K562 (cell line): Measurements from ENCODE around the gene HNRNPA3. TPM values are rescaled to one million over a fixed set of nuclear protein-coding genes. Genes with fewer than 3 reads are reported as not detected.

ENCODE experiments used
- ATF7 ChIP-seq: fragments of 450-650 bp; IDR thresholded peaks from 2 replicates; pipeline ENCODE4 v1.7.1; 2014; ENCODE audit warnings: mild to moderate bottlenecking, moderate library complexity
- BRD9 ChIP-seq: fragments of 450-650 bp; IDR thresholded peaks from 2 replicates; pipeline ENCODE4 v1.6.1; 2018; ENCODE audit warnings: low read depth; ENCODE audit not compliant: partially characterized antibody
- CBX1 ChIP-seq: sonication (generic); IDR thresholded peaks from 2 replicates; pipeline ENCODE4 v1.6.1; 2016; ENCODE audit warnings: antibody characterized with exemption, low read depth, mild to moderate bottlenecking
- CREM ChIP-seq: IDR thresholded peaks from 2 replicates; pipeline ENCODE4 v1.6.1; 2014; ENCODE audit warnings: antibody characterized with exemption, low read depth
- MYC ChIP-seq, 2 experiments: fragments of 250-450 bp in 1 of 2; sonication (Bioruptor Pico) in 1 of 2; IDR thresholded peaks; 2 replicates each; pipeline versions ENCODE4 v1.5.1 to v1.6.1; 2012 to 2021; ENCODE audit warnings: low read depth in 2 of 2, borderline replicate concordance in 1 of 2, improper control_type of control experiment in 1 of 2, low read length in 1 of 2, mild to moderate bottlenecking in 1 of 2, moderate library complexity in 1 of 2
- NFE2 ChIP-seq: IDR thresholded peaks from 2 replicates; pipeline ENCODE4 v1.6.1; 2014; ENCODE audit warnings: antibody characterized with exemption, low read depth
- RFX7 ChIP-seq: fragments of 250-450 bp; sonication (Bioruptor Pico); IDR thresholded peaks from 2 replicates; pipeline ENCODE4 v1.5.1; 2021; ENCODE audit warnings: mild to moderate bottlenecking
- SRF ChIP-seq, 2 experiments: fragments of 250-450, 450-650 bp in 1 of 2; sonication (Bioruptor Pico) in 1 of 2; sonication (generic) in 1 of 2; formaldehyde crosslinking; IDR thresholded peaks; 2 replicates each; pipeline versions ENCODE4 v1.5.0 to v1.5.1; 2020 to 2022; ENCODE audit warnings: mild to moderate bottlenecking in 1 of 2, missing genetic modification reagents in 1 of 2
- TEAD1 ChIP-seq, 2 experiments: fragments of 450-650 bp in 1 of 2; sonication (generic) in 1 of 2; formaldehyde crosslinking; IDR thresholded peaks; 2 replicates each; pipeline versions ENCODE4 v1.4.0 to v1.8.0; 2020 to 2022; ENCODE audit warnings: mild to moderate bottlenecking in 2 of 2, missing genetic modification reagents in 1 of 2
- ZNF143 ChIP-seq: sonication (generic); formaldehyde crosslinking; IDR thresholded peaks from 2 replicates; pipeline ENCODE4 v1.9.0; 2022; ENCODE audit warnings: mild to moderate bottlenecking, missing genetic modification reagents
- polyA plus RNA-seq, 8 experiments: library from polyadenylated mRNA; depleted of rRNA in 4 of 8; stranded (reverse) in 5 of 8; unstranded in 3 of 8; fragments of >200 nt; fragmentation: Nextera tagmentation in 2 of 8; fragmentation: Illumina TruSeq in 1 of 8; extraction: Ambion mirVana in 2 of 8; extraction: Trizol in 1 of 8; gene quantifications; 2 replicates each; pipeline versions ENCODE4 v1.2.1 to v1.2.3, GENCODE V29; 2011 to 2014; ENCODE audit warnings: inconsistent platforms in 1 of 8, missing spikeins in 1 of 8
- total RNA-seq, 7 experiments: library from RNA; depleted of rRNA in 6 of 7; stranded (reverse); fragments of >200 nt in 6 of 7; fragmentation: Illumina TruSeq in 2 of 7; extraction: Trizol in 2 of 7; gene quantifications; 2 replicates each; pipeline versions ENCODE4 v1.2.1 to v1.2.3, GENCODE V29; 2011 to 2021; ENCODE audit warnings: low replicate concordance in 1 of 7
- TF ChIP-seq, protein P1 (sequence below), 2 experiments: fragments of 450-650 bp in 1 of 2; sonication (generic) in 1 of 2; formaldehyde crosslinking in 1 of 2; IDR thresholded peaks; 2 replicates each; pipeline versions ENCODE4 v1.7.1 to v1.9.0; 2016 to 2022; ENCODE audit warnings: inconsistent platforms in 1 of 2, mild to moderate bottlenecking in 1 of 2, missing genetic modification reagents in 1 of 2
- TF ChIP-seq, protein P2 (sequence below): fragments of 450-650 bp; IDR thresholded peaks from 2 replicates; pipeline ENCODE4 v1.6.1; 2016; ENCODE audit warnings: antibody characterized with exemption
- TF ChIP-seq, protein P3 (sequence below): fragments of 450-650 bp; IDR thresholded peaks from 2 replicates; pipeline ENCODE4 v1.6.1; 2016
- TF ChIP-seq, protein P4 (sequence below): sonication (generic); formaldehyde crosslinking; IDR thresholded peaks from 2 replicates; pipeline ENCODE4 v1.9.0; 2022; ENCODE audit warnings: mild to moderate bottlenecking, missing genetic modification reagents

HNRNPA3 gene
- total and polyA plus RNA-seq, 9 of the 15 experiments (the other 6 are each of a cell fraction or from before 2014, with no cell fraction given) = 72.8 to 428 (median 192) TPM

DNA sequence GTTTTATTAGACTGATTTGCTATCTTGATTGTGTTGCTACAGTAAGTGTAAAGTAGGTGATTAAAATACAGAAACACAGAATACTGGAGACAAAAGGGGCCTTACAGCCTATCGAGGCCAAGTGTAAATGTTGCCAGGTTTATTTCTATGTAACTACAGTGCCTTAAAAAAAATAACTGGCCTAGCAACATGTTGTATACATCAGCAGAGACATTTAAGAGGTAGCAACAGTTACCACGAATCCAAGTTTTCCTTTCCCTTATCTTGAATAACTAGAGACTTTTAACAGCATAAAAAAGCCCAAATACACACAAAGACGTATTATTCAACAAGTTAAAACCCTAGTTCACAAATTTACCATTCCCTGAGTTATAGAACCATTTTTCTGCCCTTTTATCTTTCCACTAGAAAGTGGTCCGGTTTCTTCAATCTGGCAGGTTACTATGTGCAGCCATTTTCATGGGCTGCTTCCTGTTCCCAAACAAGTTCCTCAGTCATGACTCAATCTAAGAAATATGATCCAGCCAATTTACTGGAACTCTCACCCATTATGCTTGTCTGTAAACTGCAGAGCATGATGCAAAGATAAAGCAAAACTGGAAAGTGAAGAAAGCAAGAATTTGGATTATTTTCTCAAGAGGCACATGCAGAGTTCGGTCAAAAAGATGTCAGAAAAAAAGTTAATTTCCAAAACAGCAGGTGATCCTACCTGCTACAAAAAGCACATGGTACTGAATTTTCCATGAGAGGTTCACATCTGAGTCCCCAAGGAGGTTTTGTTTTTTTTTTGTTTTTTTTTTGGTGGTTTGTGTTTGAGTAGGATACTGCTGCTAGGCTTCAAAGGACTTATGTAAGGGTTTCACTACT lies 29.8 kb downstream of the HNRNPA3 start (continued):
- TF ChIP-seq, protein P1, sequence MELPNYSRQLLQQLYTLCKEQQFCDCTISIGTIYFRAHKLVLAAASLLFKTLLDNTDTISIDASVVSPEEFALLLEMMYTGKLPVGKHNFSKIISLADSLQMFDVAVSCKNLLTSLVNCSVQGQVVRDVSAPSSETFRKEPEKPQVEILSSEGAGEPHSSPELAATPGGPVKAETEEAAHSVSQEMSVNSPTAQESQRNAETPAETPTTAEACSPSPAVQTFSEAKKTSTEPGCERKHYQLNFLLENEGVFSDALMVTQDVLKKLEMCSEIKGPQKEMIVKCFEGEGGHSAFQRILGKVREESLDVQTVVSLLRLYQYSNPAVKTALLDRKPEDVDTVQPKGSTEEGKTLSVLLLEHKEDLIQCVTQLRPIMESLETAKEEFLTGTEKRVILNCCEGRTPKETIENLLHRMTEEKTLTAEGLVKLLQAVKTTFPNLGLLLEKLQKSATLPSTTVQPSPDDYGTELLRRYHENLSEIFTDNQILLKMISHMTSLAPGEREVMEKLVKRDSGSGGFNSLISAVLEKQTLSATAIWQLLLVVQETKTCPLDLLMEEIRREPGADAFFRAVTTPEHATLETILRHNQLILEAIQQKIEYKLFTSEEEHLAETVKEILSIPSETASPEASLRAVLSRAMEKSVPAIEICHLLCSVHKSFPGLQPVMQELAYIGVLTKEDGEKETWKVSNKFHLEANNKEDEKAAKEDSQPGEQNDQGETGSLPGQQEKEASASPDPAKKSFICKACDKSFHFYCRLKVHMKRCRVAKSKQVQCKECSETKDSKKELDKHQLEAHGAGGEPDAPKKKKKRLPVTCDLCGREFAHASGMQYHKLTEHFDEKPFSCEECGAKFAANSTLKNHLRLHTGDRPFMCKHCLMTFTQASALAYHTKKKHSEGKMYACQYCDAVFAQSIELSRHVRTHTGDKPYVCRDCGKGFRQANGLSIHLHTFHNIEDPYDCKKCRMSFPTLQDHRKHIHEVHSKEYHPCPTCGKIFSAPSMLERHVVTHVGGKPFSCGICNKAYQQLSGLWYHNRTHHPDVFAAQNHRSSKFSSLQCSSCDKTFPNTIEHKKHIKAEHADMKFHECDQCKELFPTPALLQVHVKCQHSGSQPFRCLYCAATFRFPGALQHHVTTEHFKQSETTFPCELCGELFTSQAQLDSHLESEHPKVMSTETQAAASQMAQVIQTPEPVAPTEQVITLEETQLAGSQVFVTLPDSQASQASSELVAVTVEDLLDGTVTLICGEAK (IDR thresholded peaks at IDR 0.05) = peak; percentile 55; the same call in 1 of the 2 replicates
- TF ChIP-seq, protein P1 (CRISPR knock-in tag; IDR thresholded peaks at IDR 0.05) = no peak
- no peak for TF ChIP-seq SRF (CRISPR knock-in tag; IDR thresholded peaks at IDR 0.05)
- TF ChIP-seq NFE2 = peak; percentile 66
- peak; percentile 76 for TF ChIP-seq BRD9
- peak; percentile 40; the same call in 1 of the 2 replicates for TF ChIP-seq CREM
- TF ChIP-seq RFX7 (CRISPR knock-in tag) = no peak
- peak in 1 of 2 experiments; percentile 69; a peak in 2 of 4 replicates for TF ChIP-seq TEAD1 (CRISPR knock-in tag; IDR thresholded peaks at IDR 0.05)
- no peak for TF ChIP-seq ZNF143 (CRISPR knock-in tag)
- TF ChIP-seq, protein P2, sequence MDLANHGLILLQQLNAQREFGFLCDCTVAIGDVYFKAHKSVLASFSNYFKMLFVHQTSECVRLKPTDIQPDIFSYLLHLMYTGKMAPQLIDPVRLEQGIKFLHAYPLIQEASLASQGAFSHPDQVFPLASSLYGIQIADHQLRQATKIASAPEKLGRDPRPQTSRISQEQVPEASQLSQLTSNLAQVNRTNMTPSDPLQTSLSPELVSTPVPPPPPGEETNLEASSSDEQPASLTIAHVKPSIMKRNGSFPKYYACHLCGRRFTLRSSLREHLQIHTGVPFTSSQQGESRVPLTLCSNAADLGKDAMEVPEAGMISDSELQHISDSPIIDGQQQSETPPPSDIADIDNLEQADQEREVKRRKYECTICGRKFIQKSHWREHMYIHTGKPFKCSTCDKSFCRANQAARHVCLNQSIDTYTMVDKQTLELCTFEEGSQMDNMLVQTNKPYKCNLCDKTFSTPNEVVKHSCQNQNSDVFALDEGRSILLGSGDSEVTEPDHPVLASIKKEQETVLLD = no peak
- TF ChIP-seq, protein P3, sequence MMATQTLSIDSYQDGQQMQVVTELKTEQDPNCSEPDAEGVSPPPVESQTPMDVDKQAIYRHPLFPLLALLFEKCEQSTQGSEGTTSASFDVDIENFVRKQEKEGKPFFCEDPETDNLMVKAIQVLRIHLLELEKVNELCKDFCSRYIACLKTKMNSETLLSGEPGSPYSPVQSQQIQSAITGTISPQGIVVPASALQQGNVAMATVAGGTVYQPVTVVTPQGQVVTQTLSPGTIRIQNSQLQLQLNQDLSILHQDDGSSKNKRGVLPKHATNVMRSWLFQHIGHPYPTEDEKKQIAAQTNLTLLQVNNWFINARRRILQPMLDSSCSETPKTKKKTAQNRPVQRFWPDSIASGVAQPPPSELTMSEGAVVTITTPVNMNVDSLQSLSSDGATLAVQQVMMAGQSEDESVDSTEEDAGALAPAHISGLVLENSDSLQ = peak; percentile 84
- peak; percentile 92 for TF ChIP-seq ATF7
- TF ChIP-seq, protein P4, sequence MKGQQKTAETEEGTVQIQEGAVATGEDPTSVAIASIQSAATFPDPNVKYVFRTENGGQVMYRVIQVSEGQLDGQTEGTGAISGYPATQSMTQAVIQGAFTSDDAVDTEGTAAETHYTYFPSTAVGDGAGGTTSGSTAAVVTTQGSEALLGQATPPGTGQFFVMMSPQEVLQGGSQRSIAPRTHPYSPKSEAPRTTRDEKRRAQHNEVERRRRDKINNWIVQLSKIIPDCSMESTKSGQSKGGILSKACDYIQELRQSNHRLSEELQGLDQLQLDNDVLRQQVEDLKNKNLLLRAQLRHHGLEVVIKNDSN = no peak
- peak; percentile 78 for TF ChIP-seq MYC (IDR thresholded peaks at IDR 0.05; ENCODE audit: low read depth, low read length)
- TF ChIP-seq MYC (CRISPR knock-in tag; IDR thresholded peaks at IDR 0.05; ENCODE audit: borderline replicate concordance, low read depth) = no peak
- TF ChIP-seq CBX1 = no peak
